ENCODE data around the gene SDF2. TPM values are rescaled to one million over a fixed set of nuclear protein-coding genes. Genes with fewer than 3 reads are reported as not detected.

The SDF2 gene
- total and polyA plus RNA-seq, 2 experiments from 2014 or later, result 32.5 to 54.6 TPM

DNA sequence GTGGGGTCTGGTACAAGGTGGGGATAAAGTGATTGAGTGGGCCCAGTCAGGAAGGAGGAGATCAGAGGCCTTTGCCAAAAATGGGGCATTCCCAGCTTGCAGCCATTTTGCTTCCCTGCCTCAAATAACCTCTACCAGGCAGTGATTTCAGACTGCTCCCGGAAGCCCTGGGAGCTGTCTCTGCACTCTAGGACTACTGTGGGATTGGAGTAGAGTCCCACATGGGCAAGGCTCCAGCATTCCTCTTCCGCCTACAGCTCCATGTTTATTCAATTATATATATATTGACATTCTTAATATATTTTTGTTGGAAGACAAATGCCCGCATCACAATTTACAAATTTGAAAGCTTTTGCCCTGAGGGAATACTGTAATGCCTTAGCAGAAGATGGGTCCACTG is 13.8 kb upstream of the SDF2 start (continued):
- TF ChIP-seq, protein P1, sequence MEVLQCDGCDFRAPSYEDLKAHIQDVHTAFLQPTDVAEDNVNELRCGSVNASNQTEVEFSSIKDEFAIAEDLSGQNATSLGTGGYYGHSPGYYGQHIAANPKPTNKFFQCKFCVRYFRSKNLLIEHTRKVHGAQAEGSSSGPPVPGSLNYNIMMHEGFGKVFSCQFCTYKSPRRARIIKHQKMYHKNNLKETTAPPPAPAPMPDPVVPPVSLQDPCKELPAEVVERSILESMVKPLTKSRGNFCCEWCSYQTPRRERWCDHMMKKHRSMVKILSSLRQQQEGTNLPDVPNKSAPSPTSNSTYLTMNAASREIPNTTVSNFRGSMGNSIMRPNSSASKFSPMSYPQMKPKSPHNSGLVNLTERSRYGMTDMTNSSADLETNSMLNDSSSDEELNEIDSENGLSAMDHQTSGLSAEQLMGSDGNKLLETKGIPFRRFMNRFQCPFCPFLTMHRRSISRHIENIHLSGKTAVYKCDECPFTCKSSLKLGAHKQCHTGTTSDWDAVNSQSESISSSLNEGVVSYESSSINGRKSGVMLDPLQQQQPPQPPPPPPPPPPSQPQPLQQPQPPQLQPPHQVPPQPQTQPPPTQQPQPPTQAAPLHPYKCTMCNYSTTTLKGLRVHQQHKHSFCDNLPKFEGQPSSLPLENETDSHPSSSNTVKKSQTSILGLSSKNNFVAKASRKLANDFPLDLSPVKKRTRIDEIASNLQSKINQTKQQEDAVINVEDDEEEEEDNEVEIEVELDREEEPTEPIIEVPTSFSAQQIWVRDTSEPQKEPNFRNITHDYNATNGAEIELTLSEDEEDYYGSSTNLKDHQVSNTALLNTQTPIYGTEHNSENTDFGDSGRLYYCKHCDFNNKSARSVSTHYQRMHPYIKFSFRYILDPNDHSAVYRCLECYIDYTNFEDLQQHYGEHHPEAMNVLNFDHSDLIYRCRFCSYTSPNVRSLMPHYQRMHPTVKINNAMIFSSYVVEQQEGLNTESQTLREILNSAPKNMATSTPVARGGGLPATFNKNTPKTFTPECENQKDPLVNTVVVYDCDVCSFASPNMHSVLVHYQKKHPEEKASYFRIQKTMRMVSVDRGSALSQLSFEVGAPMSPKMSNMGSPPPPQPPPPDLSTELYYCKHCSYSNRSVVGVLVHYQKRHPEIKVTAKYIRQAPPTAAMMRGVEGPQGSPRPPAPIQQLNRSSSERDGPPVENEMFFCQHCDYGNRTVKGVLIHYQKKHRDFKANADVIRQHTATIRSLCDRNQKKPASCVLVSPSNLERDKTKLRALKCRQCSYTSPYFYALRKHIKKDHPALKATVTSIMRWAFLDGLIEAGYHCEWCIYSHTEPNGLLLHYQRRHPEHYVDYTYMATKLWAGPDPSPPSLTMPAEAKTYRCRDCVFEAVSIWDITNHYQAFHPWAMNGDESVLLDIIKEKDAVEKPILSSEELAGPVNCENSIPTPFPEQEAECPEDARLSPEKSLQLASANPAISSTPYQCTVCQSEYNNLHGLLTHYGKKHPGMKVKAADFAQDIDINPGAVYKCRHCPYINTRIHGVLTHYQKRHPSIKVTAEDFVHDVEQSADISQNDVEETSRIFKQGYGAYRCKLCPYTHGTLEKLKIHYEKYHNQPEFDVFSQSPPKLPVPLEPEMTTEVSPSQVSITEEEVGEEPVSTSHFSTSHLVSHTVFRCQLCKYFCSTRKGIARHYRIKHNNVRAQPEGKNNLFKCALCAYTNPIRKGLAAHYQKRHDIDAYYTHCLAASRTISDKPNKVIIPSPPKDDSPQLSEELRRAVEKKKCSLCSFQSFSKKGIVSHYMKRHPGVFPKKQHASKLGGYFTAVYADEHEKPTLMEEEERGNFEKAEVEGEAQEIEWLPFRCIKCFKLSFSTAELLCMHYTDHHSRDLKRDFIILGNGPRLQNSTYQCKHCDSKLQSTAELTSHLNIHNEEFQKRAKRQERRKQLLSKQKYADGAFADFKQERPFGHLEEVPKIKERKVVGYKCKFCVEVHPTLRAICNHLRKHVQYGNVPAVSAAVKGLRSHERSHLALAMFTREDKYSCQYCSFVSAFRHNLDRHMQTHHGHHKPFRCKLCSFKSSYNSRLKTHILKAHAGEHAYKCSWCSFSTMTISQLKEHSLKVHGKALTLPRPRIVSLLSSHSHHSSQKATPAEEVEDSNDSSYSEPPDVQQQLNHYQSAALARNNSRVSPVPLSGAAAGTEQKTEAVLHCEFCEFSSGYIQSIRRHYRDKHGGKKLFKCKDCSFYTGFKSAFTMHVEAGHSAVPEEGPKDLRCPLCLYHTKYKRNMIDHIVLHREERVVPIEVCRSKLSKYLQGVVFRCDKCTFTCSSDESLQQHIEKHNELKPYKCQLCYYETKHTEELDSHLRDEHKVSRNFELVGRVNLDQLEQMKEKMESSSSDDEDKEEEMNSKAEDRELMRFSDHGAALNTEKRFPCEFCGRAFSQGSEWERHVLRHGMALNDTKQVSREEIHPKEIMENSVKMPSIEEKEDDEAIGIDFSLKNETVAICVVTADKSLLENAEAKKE (CRISPR knock-in tag; IDR thresholded peaks at IDR 0.05), result no peak

DNA sequence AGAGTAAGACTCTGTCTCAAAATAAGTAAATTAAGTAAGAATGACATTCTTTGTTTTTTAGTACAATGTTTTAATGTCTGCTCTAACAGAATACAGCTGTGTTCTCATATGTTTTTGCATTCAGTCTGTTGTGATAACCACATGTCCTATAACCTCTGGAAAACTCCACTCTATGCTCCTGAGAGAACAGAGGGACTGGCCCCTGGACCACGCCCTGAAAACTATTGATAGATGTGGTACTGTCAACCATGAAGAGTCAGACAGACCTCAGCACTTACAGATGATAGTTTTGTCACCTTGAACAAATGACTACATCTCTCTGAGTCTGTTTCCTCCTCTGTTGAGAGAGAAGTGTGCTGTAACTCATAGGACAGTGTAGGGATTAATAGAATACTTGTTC is 8.2 kb upstream of the SDF2 start:
- peaks cover 54% of the 10 kb centered on the region for H3K79me2 ChIP-seq (replicated peaks; ENCODE audit: insufficient read depth)
- H3K4me3 ChIP-seq, result no peak overlapping the region
- no peaks in the 10 kb centered on the region for H3K9me2 ChIP-seq (ENCODE audit: insufficient read depth)
- no peaks in the 10 kb centered on the region for H3K27me3 Mint-ChIP-seq (ENCODE audit: insufficient read depth, low read depth, poor library complexity)
- H3K27ac Mint-ChIP-seq, result no peak overlapping the region
- peaks cover 37% of the 10 kb centered on the region for H3K36me3 ChIP-seq (ENCODE audit: insufficient read depth)
- H3K27me3 ChIP-seq (ENCODE audit: insufficient read depth), result no peaks in the 10 kb centered on the region
- no peak for DNase-seq (ENCODE audit: low spot score)
- TF ChIP-seq, protein P2, sequence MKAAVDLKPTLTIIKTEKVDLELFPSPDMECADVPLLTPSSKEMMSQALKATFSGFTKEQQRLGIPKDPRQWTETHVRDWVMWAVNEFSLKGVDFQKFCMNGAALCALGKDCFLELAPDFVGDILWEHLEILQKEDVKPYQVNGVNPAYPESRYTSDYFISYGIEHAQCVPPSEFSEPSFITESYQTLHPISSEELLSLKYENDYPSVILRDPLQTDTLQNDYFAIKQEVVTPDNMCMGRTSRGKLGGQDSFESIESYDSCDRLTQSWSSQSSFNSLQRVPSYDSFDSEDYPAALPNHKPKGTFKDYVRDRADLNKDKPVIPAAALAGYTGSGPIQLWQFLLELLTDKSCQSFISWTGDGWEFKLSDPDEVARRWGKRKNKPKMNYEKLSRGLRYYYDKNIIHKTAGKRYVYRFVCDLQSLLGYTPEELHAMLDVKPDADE (IDR thresholded peaks at IDR 0.05), result no peak
- TF ChIP-seq ZNF331 (CRISPR knock-in tag; IDR thresholded peaks at IDR 0.05; ENCODE audit: low read depth) (no peak), ZNF114 (CRISPR knock-in tag; IDR thresholded peaks at IDR 0.05) (no peak), CREB1 (CRISPR knock-in tag; IDR thresholded peaks at IDR 0.05; ENCODE audit: low read depth) (no peak)
- no peak overlapping the region for H3K27ac ChIP-seq (ENCODE audit: low read depth)
- no peaks in the 10 kb centered on the region for H3K4me1 Mint-ChIP-seq
- H4K20me1 ChIP-seq (replicated peaks; ENCODE audit: insufficient read depth), result peaks cover 29% of the 10 kb centered on the region
- no peak overlapping the region for H3K4me3 Mint-ChIP-seq
- peaks cover 9% of the 10 kb centered on the region for H3F3A ChIP-seq (replicated peaks; ENCODE audit: low read depth)
- H2AFZ ChIP-seq, result no peak overlapping the region
- no peaks in the 10 kb centered on the region for H3K4me1 ChIP-seq (ENCODE audit: insufficient read depth)
- H3K4me2 ChIP-seq, result no peak overlapping the region
- peaks cover 61% of the 10 kb centered on the region for H3K36me3 Mint-ChIP-seq (ENCODE audit: low read depth)
- ATAC-seq, result no peak
- H3K9me3 Mint-ChIP-seq, result no peaks in the 10 kb centered on the region

Measured in GM23338 (cell line).